Esophagus squamous epithelium (tissue), 5 donors: ENCODE measurements around the gene PTPRM. TPM values are rescaled to one million over a fixed set of nuclear protein-coding genes. Genes with fewer than 3 reads are reported as not detected.

Source experiments
- DNase-seq: peaks from one replicate; lab custom pipeline; 2025; lab: John Stamatoyannopoulos, UW
- H3K27ac ChIP-seq, 4 donors: fragments of 200-600 bp; sonication (generic); one replicate each; pipeline ENCODE4 v1.5.1; 2016 to 2019; ENCODE audit warnings: mild to moderate bottlenecking in 1 of 4
- H3K27me3 ChIP-seq, 4 donors: fragments of 200-600 bp; sonication (generic); 1 replicate in 3 of 4; 2 replicates in 1 of 4; pipeline versions ENCODE4 v1.5.1 to v1.6.0; 2017 to 2021; ENCODE audit warnings: antibody characterized with exemption in 1 of 4
- H3K36me3 ChIP-seq, 3 donors: fragments of 200-600 bp; sonication (generic); one replicate each; pipeline ENCODE4 v1.5.1; 2016 to 2019
- H3K4me1 ChIP-seq, 3 donors: fragments of 200-600 bp; sonication (generic); one replicate each; pipeline ENCODE4 v1.5.1; 2017 to 2019
- H3K4me3 ChIP-seq, 4 donors: fragments of 200-600 bp; sonication (generic); 1 replicate in 3 of 4; 2 replicates in 1 of 4; pipeline ENCODE4 v1.5.1; 2016 to 2019; ENCODE audit warnings: mild to moderate bottlenecking in 2 of 4, moderate library complexity in 1 of 4
- H3K9me3 ChIP-seq, 3 donors: fragments of 200-600 bp; sonication (generic); one replicate each; pipeline ENCODE4 v1.5.1; 2016 to 2019
- POLR2A ChIP-seq, 4 donors: fragments of 450-650 bp; IDR thresholded peaks; one replicate each; pipeline ENCODE4 v1.6.1; 2017; ENCODE audit warnings: antibody characterized with exemption in 4 of 4, mild to moderate bottlenecking in 4 of 4, moderate library complexity in 3 of 4
- WGBS, 2 donors: methylation state at CpG; one replicate each; pipeline ENCODE4 v1.1.5; 2018; 5-methylcytosine and 5-hydroxymethylcytosine counted together
- intact Hi-C: fragments of 100-400 bp; cut with DNase I; formaldehyde crosslinking; loops from one replicate; pipeline ENCODE4 v1.15.0; 2022
- total RNA-seq, 4 donors: library from RNA; depleted of rRNA; stranded (reverse); fragments of >200 nt; gene quantifications; one replicate each; pipeline ENCODE4 v1.1.0, GENCODE V29; 2016
- TF ChIP-seq, protein P1 (sequence below), 6 experiments: fragments of 450-650 bp in 4 of 6; fragments of 200-600 bp in 2 of 6; sonication (generic) in 2 of 6; IDR thresholded peaks; one replicate each; pipeline ENCODE4 v1.5.1; 2016 to 2019; ENCODE audit warnings: antibody characterized with exemption in 6 of 6, mild to moderate bottlenecking in 4 of 6, moderate library complexity in 4 of 6
- donor health status: DM: yes; HTN: yes; CAD: no.

Gene PTPRM
- total RNA-seq, 4 donors from 2014 or later: 6.5 to 38.7 (median 11.1) TPM

DNA sequence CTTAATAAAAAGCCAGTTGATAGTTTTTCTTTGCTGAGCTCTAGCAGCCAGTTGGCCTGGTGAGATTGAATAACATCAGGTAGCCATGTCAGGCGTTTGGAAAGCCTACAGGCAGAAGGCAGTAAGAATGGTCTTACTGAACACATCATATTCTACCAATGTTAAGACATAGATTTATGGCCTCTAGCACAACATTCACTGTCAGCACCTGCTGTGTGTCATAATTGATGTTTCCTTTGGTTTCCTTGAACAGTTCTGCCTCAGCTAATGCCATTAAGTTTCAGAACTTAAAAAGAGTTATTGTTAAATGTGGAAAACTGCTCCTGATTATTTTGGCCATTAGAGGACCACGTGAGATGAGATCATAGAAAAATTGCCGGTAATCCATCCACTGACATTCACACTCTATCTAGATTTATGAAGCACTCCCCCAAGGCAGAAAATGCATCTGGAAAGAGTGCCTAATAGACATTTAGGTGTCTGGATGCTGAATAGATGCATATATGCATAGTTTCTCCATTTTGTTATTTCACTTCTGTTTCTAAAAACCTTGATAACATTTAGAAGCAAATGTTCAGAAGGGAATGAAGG, 434.7 kb downstream of the PTPRM start:
- 57 to 65% methylated on average over 3 of the region's 3 CpGs for WGBS, 2 donors
- Histone ChIP-seq H3K9me3 (no peaks in the 10 kb centered on the region), H3K4me1 (peaks cover 0 to 8% (median 0%) of the 10 kb centered on the region in 3 donors), H3K27ac (no peak overlapping the region), H3K36me3 (no peaks in the 10 kb centered on the region), H3K27me3 (no peaks in the 10 kb centered on the region), H3K4me3 (no peak overlapping the region)
- DNase-seq: no peak
- intact Hi-C loops: no loop called here
- TF ChIP-seq, protein P1, sequence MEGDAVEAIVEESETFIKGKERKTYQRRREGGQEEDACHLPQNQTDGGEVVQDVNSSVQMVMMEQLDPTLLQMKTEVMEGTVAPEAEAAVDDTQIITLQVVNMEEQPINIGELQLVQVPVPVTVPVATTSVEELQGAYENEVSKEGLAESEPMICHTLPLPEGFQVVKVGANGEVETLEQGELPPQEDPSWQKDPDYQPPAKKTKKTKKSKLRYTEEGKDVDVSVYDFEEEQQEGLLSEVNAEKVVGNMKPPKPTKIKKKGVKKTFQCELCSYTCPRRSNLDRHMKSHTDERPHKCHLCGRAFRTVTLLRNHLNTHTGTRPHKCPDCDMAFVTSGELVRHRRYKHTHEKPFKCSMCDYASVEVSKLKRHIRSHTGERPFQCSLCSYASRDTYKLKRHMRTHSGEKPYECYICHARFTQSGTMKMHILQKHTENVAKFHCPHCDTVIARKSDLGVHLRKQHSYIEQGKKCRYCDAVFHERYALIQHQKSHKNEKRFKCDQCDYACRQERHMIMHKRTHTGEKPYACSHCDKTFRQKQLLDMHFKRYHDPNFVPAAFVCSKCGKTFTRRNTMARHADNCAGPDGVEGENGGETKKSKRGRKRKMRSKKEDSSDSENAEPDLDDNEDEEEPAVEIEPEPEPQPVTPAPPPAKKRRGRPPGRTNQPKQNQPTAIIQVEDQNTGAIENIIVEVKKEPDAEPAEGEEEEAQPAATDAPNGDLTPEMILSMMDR (IDR thresholded peaks at IDR 0.05): no peak
- TF ChIP-seq POLR2A (IDR thresholded peaks at IDR 0.05): no peak

DNA sequence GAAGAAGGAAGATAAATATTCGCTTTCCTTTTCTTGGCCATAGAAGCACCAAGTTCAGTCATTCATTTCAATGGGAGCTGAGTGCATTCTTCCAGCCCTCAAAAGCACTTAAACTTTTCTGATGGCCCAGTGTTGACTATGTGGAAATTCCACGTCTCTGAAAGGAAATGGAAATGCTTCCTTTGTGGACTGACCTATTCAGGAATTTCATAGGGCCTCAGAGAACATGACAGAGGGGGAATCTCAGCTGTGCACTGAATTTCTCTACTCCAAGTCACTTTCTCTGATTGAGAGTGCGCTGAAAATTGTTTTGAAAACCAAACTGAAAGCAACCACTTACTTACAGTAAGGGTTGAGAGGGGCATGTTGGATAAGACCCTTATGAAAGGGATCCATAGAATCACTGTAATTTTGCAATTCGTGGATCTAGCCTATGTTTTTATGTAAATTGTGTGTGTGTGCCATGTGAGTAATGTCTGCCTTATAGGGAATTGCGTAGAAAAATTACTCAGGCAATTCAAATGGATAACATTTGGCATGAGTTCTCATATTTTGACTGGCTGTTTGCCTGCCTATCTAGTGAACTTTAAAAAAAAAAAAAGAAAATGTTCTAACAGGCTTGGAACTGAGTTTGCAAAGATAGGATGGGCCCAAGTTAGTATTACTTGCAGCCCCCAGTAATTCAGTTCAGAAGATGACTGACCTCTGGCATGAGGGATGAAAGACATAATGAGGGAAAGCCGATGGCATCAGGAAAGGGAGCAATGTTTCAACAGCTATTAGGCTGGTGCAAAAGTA, 437.0 kb downstream of the PTPRM start:
- WGBS, 2 donors: 52 to 68% methylated on average over 6 of the region's 6 CpGs
- H3K27ac ChIP-seq: no peak overlapping the region
- no peaks in the 10 kb centered on the region for H3K27me3 ChIP-seq
- no peaks in the 10 kb centered on the region for H3K36me3 ChIP-seq
- no peak overlapping the region for H3K4me3 ChIP-seq
- H3K9me3 ChIP-seq: no peaks in the 10 kb centered on the region
- no peak for TF ChIP-seq POLR2A (IDR thresholded peaks at IDR 0.05)
- TF ChIP-seq, protein P1 (IDR thresholded peaks at IDR 0.05): no peak
- H3K4me1 ChIP-seq: peaks cover 0 to 8% (median 0%) of the 10 kb centered on the region in 3 donors
- intact Hi-C loops: no loop called here
- DNase-seq: no peak

DNA sequence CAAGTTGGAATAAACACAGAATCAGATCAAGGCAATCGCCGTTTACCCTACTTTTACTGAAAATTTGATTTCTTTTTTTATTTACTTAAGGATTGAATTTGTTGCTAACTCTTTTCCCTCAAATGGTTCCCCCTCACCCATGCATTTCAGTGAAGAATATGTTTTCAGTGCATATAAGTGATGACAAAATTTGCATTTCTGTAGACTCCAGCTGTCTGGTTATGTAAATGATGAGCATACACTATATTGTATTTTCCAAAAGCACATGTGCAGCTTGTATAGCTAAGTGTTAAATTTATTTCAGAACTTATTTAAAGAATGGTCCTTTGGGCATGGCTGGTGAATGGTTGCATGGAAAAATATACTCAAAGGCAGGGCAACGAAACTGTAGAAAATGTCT, 437.7 kb downstream of the PTPRM start:
- Histone ChIP-seq H3K4me3 (no peak overlapping the region), H3K27ac (no peak overlapping the region), H3K9me3 (no peaks in the 10 kb centered on the region), H3K36me3 (no peaks in the 10 kb centered on the region), H3K27me3 (no peaks in the 10 kb centered on the region), H3K4me1 (peaks cover 0 to 8% (median 0%) of the 10 kb centered on the region in 3 donors)
- WGBS, 2 donors: 81 to 85% methylated on average over 3 of the region's 3 CpGs
- DNase-seq: no peak
- TF ChIP-seq POLR2A (IDR thresholded peaks at IDR 0.05): no peak
- intact Hi-C loops: no loop called here

DNA sequence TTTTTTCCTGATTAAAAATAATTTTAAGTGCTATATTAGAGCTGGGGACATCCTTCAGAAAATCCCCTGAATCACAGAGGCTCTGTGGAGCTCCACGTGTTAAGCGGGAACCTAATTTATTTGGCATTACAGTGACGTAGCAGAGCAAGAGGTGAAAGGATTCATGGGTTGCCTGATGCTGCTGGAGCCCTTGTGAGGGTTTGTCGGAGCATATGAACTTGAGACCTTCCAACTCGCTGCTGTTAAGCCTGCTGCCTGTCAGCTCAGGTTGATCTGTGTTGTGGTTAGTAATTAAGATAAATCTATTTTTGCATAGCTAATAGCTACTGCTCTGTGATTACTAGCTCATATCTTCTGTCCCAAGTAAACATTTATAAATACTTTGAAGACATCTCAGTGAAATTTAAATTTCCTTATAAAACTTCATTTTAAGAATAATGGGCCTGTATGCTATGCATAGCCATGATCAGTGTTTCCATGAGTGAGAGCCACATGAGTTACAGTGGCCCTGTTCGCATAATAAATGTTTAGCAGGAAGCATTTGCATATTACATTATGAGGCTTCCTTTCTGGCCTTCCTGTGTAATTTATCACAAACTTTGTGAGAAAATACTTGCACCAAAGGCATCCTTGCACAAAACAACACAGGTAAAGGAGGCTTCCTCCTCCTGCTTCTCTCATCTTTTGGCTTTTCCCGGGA, 438.9 kb downstream of the PTPRM start:
- Histone ChIP-seq H3K4me1 (peaks cover 0 to 8% (median 0%) of the 10 kb centered on the region in 3 donors), H3K36me3 (no peaks in the 10 kb centered on the region), H3K27me3 (no peaks in the 10 kb centered on the region), H3K27ac (no peak overlapping the region), H3K9me3 (no peaks in the 10 kb centered on the region), H3K4me3 (no peak overlapping the region)
- DNase-seq: no peak
- TF ChIP-seq, protein P1 (IDR thresholded peaks at IDR 0.05): no peak
- no peak for TF ChIP-seq POLR2A (IDR thresholded peaks at IDR 0.05)
- 83 to 89% methylated on average over 7 of the region's 7 CpGs for WGBS, 2 donors
- intact Hi-C loops: no loop called here

- WGBS, 2 donors: 90 to 98% methylated on average over 3 of the region's 3 CpGs
- H3K36me3 ChIP-seq: no peaks in the 10 kb centered on the region
These were observed 439.9 kb downstream of the PTPRM start for GRCh38 chr18:8006979-8007378.

More at GRCh38 chr18:8006979-8007378, 439.9 kb downstream of the PTPRM start:
- no peak for DNase-seq
- H3K27me3 ChIP-seq: no peaks in the 10 kb centered on the region
- intact Hi-C loops: no loop called here
- peaks cover 0 to 8% (median 0%) of the 10 kb centered on the region in 3 donors for H3K4me1 ChIP-seq
- no peak overlapping the region for H3K27ac ChIP-seq
- TF ChIP-seq POLR2A (IDR thresholded peaks at IDR 0.05): no peak
- TF ChIP-seq, protein P1 (IDR thresholded peaks at IDR 0.05): no peak
- no peak overlapping the region for H3K4me3 ChIP-seq
- no peaks in the 10 kb centered on the region for H3K9me3 ChIP-seq
